Measurements from ENCODE around the gene ANKRD60. TPM values are rescaled to one million over a fixed set of nuclear protein-coding genes. Genes with fewer than 3 reads are reported as not detected.

The ANKRD60 gene
- total RNA-seq, 1 donor from 2014 or later = not detected

GRCh38 chr20:58173091-58173490, 55.4 kb downstream of the ANKRD60 start:
- intact Hi-C loops (cut with DNase I) = loop anchor here (10.0 kb wide), 1 partner anchor 548 kb away; the partner anchor contains the start of gene ZBP1
- no peak for DNase-seq (ENCODE audit: low spot score)

- DNase-seq (ENCODE audit: low spot score) = no peak
- intact Hi-C loops (cut with DNase I) = loop anchor here (10.0 kb wide), 1 partner anchor 547 kb away; the partner anchor contains the start of gene ZBP1
These were observed 56.5 kb downstream of the ANKRD60 start for GRCh38 chr20:58171796-58172425.

- no peak for DNase-seq (ENCODE audit: low spot score)
- intact Hi-C loops (cut with DNase I) = no loop called here
These were observed 59.0 kb downstream of the ANKRD60 start for GRCh38 chr20:58169450-58169849.

GRCh38 chr20:58168843-58169242, 59.6 kb downstream of the ANKRD60 start:
- intact Hi-C loops (cut with DNase I) = no loop called here

GRCh38 chr20:58167759-58168158, 60.7 kb downstream of the ANKRD60 start:
- no peak for DNase-seq (ENCODE audit: low spot score)
- intact Hi-C loops (cut with DNase I) = no loop called here

More at GRCh38 chr20:58168843-58169242, 59.6 kb downstream of the ANKRD60 start:
- no peak for DNase-seq (ENCODE audit: low spot score)

Other genes with a start within 250 kb of the ANKRD60 start
- 9.8 TPM for gene RAB22A, start 81.1 kb upstream of the ANKRD60 start, total RNA-seq
- gene VAPB, start 160.6 kb upstream of the ANKRD60 start, total RNA-seq = 65.9 TPM

All from cardiac septum (tissue), 1 donor.